ENCODE data around the gene FRMD4A.
"Not testable (repeated sequence)": the region's sequence is repeated elsewhere in the genome, so short reads cannot be mapped to it uniquely, and the experiment has no call there.

Gene FRMD4A

GRCh38 chr10:14146025-14146424 is 184.7 kb downstream of the FRMD4A start:
- no peak for DNase-seq (ENCODE audit: low read depth)

- no peak for DNase-seq (ENCODE audit: low read depth)
Observed at GRCh38 chr10:14144451-14144850, 186.3 kb downstream of the FRMD4A start.

DNA sequence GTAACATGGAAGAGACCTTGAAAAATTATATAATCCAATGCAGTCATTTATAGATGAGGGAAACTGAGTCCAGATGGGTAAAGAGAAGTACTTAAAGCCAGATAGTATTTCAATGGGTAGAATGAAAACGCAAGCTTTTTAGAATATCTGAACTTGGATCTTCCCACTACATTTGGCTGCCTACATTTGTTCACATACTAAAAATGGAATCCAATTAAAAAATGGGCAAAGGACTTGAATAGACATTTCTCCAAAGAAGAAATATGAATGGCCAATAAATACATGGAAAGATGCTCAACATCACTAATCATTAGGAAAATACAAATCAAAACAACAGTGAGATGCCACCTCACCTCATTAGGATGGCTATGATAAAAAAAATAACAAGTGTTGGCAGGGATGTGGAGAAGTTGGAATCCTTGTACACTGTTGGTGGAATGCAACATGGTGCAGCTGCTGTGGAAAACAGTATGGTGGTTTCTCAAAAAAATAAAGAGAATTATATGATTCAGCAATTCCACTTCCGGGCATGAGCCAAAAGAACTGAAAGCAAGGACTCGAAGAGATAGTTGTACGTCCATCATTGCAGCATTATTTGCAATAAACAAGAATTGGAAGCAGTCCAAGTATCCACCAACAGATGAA is 188.0 kb downstream of the FRMD4A start:
- no peak for DNase-seq (ENCODE audit: low read depth)

DNA sequence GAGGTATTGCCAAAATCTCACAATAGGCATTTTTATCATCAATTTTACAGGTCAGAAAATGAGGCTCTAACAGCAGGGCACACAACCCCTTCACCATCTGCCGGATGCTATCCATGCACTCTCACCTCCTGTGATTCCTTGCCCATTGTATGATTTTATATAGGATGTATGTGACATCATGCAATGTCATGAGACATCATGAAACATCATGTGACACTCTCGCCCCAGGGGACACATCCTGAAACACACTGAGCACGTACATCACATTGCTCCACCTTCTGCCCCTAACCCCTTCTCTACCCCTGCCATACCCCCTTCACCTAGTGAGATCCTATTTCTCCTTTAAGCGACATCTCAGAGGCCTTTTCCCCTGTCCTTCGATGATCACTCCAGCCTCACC is 189.4 kb downstream of the FRMD4A start:
- DNase-seq (ENCODE audit: low read depth) = no peak

DNA sequence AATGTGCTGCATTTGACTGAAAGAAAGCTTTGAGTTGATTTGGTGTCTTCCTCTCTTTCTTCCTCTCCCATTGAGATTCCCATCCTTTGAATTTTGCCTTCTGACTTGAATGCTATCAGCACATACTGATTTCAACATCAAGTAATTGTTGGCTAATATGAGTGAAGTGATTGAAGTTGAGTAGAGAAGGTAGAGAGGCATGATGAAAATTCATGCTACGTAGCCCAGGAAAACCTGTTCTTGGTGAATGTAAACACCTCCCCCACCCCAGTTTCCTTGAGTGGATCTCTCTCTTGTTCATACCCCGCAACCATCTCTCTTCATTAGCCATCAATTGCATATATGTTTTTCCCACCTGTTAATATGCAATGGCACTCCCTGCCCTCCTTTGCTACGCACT is 193.3 kb downstream of the FRMD4A start:
- no peak for DNase-seq (ENCODE audit: low read depth)

GRCh38 chr10:14135196-14135595 is 195.5 kb downstream of the FRMD4A start:
- not testable (repeated sequence) for DNase-seq (ENCODE audit: low read depth)

- no peak for DNase-seq (ENCODE audit: low read depth)
Observed at GRCh38 chr10:14134275-14134674, 196.4 kb downstream of the FRMD4A start.

DNA sequence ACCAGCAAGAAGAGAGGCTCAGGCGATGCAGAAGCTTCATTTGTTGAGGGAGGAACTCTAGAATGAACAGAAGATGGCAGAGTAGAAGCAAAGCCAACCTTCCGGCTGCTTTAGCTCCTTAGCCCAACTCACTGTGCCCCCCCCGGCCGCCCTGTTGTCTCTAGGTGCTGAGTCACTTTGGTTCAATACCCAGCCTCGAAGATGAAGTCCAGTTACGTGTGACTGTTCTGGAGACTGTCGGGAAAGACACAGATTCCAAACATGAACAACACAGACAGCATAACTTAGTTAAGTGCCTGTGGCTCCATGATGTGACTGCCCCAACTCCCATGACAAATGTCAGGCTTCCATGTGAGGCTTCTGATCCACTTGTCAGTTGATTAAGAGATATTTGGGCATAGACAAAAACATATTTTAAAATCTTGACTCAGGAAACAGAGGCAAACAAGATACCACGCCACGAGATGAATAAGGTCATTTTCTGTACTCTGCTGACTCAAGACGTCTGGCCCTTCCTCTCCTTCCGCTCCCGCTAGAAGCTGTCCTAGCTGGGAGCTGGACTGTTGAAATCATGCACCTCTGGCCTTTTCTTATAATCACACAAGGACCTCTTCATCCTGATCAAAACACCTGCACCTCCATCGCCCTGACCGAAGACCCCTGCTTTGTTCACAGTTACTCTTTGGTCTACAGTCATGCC is 199.3 kb downstream of the FRMD4A start:
- no peak for DNase-seq (ENCODE audit: low read depth)

DNA sequence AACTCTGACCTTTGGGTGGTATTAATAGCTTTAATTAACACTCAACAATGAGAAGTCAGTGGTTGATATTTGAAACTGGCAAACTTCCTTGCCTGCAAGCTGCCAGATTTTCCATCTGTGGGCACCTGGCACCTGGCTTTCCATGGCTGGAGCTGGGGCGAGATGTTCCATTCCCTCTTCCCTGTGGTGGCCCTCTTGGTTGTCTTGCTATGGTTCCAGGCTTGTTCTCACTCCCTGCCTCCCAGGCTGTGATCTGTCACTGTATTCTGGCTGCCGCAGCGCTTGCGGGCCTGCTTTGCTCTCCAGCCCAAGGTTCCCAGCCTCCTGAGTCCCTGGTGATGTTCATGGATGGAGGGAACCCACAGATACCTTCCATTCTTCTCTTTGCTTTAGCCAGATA is 201.0 kb downstream of the FRMD4A start:
- no peak for DNase-seq (ENCODE audit: low read depth)

GRCh38 chr10:14128519-14128918 is 202.2 kb downstream of the FRMD4A start:
- DNase-seq (ENCODE audit: low read depth) = no peak

DNA sequence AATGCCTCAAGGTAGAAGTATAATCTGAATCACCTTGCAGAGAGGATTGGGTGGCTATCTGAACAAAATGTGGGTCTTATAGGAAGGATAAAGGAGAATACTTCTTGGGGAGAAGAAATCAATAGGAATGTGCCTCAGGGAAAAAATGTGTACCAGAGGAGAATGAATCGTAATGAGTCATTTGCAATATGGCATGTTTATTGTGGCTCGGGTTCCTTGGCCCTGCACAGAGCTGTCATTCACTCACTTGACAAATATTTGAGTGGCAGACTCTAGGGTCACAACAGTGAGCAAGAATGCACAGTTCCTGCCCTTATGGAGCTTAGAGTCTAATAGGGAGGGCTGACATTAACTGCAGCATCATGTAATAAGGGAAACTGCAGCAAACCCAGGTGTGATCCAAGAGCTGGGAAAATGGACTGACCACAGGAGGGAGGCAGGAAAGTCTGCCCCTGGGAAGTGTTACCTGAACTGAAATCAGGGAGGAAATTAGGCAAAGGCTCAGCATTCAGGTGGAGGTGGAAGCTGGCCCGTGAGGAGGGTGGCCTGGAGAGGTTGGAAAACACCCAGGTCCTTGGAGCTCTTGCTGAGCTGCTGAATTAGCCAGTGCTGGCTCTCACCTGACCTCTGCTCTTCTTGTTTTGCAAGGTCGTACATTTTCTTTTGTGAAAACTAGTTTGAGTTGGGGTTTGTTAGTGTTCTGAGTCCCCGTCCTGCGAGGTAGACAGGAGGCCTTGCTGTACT is 203.9 kb downstream of the FRMD4A start:
- DNase-seq (ENCODE audit: low read depth) = no peak

DNA sequence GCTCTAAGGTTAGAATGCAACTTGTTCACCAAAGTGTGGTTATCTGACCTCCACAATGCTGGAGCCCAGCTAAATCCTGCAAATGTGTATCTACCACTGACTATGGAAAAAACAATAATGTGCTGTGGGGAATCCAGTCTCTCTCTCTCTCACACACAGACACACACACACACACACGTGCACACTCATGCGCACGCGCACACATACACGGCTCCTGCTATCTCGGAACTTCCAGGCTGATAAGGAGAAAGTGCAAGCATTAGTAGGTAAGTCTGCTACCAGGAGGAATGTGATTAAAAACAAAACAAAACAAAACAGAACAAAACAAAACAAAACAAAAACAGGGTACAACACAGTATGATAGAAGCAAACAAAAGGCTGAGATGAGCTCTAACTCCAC is 205.2 kb downstream of the FRMD4A start:
- DNase-seq (ENCODE audit: low read depth) = no peak

DNA sequence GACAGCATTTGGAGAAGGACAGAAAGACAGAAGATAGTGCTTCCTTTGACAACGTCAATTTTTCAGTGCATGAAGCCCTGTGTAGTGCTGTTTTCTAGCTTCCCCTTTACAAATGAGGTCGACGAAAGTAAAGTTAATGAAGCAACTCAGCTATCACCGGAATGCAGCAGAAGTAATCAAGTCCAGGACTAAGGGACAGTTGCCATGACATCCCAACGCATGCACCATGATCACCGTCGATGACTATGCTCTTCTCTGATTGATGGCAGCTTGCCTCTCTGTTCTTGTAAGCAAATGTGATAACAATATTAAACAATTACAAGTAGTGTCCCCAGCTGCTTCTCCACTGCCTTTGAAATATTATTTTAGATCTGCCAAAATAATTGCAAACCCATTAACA is 205.8 kb downstream of the FRMD4A start:
- no peak for DNase-seq (ENCODE audit: low read depth)

- DNase-seq (ENCODE audit: low read depth) = no peak
Observed at GRCh38 chr10:14123139-14123538, 207.6 kb downstream of the FRMD4A start.

- DNase-seq (ENCODE audit: low read depth) = no peak
Observed at GRCh38 chr10:14120812-14121211, 209.9 kb downstream of the FRMD4A start.

DNA sequence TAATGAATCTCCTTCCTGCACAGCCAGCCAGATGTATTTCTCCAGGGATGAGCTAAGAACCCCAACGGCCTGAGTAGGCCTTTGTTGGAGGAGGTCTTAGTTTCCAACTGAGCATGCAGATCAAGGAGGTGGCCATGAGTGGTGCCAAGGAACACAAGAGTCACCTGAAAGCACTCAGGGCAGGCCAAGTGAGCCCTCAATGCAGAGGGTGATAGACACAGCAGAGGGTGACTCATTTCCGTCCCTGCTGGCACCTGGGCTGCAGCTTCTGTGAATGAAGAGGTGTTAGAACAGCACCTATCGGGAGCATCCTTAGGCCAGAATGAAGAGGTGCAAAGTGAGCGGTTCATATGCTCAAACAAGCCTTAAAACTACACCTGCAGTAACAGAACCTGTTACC is 211.8 kb downstream of the FRMD4A start:
- DNase-seq (ENCODE audit: low read depth) = no peak

DNA sequence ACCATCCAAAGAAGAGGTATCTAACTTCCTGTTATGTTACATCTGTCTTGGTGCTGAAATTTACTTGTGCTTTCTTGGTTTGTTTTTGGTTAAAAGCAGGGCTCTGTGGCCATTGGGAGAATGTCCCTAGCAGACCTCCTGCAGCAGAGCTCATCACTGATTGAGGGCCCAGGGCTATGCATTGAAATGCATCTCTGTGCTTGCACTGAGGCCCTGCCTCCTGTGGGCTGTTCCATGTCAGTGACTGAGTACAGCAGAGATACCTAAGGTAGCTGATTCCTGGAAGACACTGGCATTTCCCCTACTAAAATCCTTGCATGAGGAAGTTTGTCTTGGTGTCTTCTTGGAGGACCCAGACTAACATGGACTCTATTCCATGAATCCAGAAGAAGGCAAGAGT is 213.9 kb downstream of the FRMD4A start:
- DNase-seq (ENCODE audit: low read depth) = no peak

GRCh38 chr10:14116021-14116420 is 214.7 kb downstream of the FRMD4A start:
- DNase-seq (ENCODE audit: low read depth) = no peak

- DNase-seq (ENCODE audit: low read depth) = no peak
Observed at GRCh38 chr10:14114791-14115190, 215.9 kb downstream of the FRMD4A start.

DNA sequence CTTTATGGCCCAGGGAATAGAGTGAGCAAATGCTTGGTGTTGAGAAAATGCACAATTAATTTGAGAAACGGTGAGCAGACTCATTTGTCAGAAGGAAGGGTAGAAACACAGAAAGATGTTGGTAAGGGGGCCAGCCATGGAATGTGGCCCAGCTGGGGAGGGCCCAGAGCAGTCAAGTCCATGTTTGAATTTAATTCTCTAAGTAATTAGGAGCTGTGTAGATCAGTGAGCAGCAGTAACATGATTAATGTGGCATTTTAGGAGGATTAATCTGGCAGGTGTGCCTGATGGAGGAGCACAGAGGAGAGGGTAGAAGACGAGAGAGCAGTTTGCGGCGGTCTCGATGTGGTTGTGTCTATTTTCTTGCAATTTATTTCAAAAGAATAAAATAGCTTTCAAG is 218.7 kb downstream of the FRMD4A start:
- no peak for DNase-seq (ENCODE audit: low read depth)

GRCh38 chr10:14111208-14111607 is 219.5 kb downstream of the FRMD4A start:
- no peak for DNase-seq (ENCODE audit: low read depth)

DNA sequence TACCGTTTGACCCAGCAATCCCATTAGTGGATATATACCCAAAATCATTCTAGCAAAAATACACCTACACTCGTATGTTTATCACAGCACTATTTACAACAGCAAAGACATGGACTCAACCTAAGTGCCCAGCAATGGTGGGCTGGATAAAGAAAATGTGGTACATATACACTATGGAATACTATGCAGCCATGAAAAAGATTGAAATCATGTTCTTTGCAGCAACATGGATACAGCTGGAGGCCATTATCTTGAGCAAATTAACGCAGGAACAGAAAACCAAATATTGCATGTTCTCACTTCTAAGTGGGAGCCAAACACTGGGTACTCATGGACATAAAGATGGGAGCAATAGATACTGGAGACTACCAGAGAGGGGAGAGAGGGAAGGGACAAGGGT is 223.9 kb downstream of the FRMD4A start:
- DNase-seq (ENCODE audit: low read depth) = no peak

DNA sequence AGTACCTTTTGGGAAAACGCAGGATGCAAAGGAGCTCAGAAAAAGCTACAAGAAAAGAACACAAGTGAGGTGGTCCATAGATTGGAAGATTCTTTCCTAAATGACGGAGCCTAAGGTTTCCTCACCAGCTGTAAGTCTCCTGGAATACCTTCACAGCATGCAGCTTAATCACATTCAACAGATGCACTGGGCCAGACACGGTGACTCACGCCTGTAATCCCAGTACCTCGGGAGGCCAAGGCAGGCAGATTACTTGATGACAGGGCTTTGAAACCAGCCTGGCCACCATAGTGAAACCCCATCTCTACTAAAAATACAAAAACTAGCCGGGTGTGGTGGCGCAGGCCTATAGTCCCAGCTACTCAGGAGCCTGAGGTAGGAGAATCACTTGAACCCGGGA is 228.7 kb downstream of the FRMD4A start:
- no peak for DNase-seq (ENCODE audit: low read depth)

Measured in activated T-cell treated with anti-CD3 and anti-CD28 coated beads for 24 hours (primary cell).